IMR-90 (cell line): ENCODE measurements around the gene PRDM1. TPM values are rescaled to one million over a fixed set of nuclear protein-coding genes. Genes with fewer than 3 reads are reported as not detected.
A peak's percentile ranks its signal among the peaks of the same experiment; 100 is the strongest.

Experiments
- ATAC-seq: fragments of 200-7000 bp; cut with Tn5 transposase; 2 replicates; pipeline ENCODE4 v1.9.1; 2020; ENCODE audit warnings: low read depth, mild to moderate bottlenecking, moderate library complexity
- BruUV-seq: library from RNA; stranded (reverse); fragments of 400-500 nt; replicated peaks from 2 replicates; lab custom pipeline; 2021; lab: Mats Ljungman, UMichigan
- CTCF ChIA-PET: fragments of 300-600 bp; formaldehyde crosslinking; extraction: SDS; loops from one replicate; lab custom pipeline; 2021; ENCODE audit warnings: antibody characterized with exemption; lab: Yijun Ruan, JAX
- POLR2A ChIA-PET: fragments of 300-600 bp; sonication (Branson Sonifier 250); formaldehyde crosslinking; loops from one replicate; lab custom pipeline; 2022; ENCODE audit warnings: antibody characterized with exemption; ENCODE audit not compliant: unreplicated experiment; lab: Charles Lee
- DNase-seq: peaks from one replicate; pipeline ENCODE4 v3.0.0; 2013
- H2AFZ ChIP-seq: replicated peaks from 2 replicates; pipeline ENCODE3; 2013; ENCODE audit warnings: low read length, mild to moderate bottlenecking; ENCODE audit not compliant: poor library complexity
- H2AK5ac ChIP-seq: 2 replicates; pipeline ENCODE4 v1.6.1; 2013; ENCODE audit warnings: low read depth, low read length, inconsistent platforms
- H2AK9ac ChIP-seq: replicated peaks from 2 replicates; pipeline ENCODE3; 2013; ENCODE audit warnings: mild to moderate bottlenecking, low read depth, low read length, moderate library complexity; ENCODE audit not compliant: poor library complexity
- H2BK120ac ChIP-seq: 2 replicates; pipeline ENCODE4 v1.6.1; 2013; ENCODE audit warnings: low read depth, low read length, inconsistent platforms
- H2BK15ac ChIP-seq: 3 replicates; pipeline ENCODE4 v1.6.1; 2013; ENCODE audit warnings: low read depth, low read length, inconsistent platforms
- H2BK20ac ChIP-seq: 2 replicates; pipeline ENCODE4 v1.6.1; 2013; ENCODE audit warnings: low read depth, mild to moderate bottlenecking, inconsistent platforms, low read length, moderate library complexity
- H2BK5ac ChIP-seq: 2 replicates; pipeline ENCODE4 v1.6.1; 2013; ENCODE audit warnings: mild to moderate bottlenecking, low read depth, low read length, inconsistent platforms; ENCODE audit not compliant: poor library complexity, severe bottlenecking
- H3K14ac ChIP-seq: replicated peaks from 2 replicates; pipeline ENCODE4 v1.6.1; 2013; ENCODE audit warnings: low read depth, low read length, inconsistent platforms
- H3K18ac ChIP-seq: 2 replicates; pipeline ENCODE4 v1.6.1; 2013; ENCODE audit warnings: low read depth, low read length, control low read depth
- H3K23ac ChIP-seq: 2 replicates; pipeline ENCODE4 v1.6.1; 2013; ENCODE audit warnings: low read depth, low read length, inconsistent platforms
- H3K27ac ChIP-seq: 2 replicates; pipeline ENCODE4 v1.5.1; 2013; ENCODE audit warnings: mild to moderate bottlenecking, control low read depth, low read length; ENCODE audit not compliant: insufficient read depth
- H3K27me3 ChIP-seq: 2 replicates; pipeline ENCODE4 v1.6.1; 2013; ENCODE audit warnings: low read length; ENCODE audit not compliant: control insufficient read depth, insufficient read depth
- H3K36me3 ChIP-seq: 2 replicates; pipeline ENCODE4 v1.6.1; 2013; ENCODE audit warnings: low read length, mixed read lengths; ENCODE audit not compliant: control insufficient read depth, insufficient read depth
- H3K4ac ChIP-seq: 2 replicates; pipeline ENCODE4 v1.6.1; 2013; ENCODE audit warnings: low read depth, low read length, inconsistent platforms
- H3K4me1 ChIP-seq: 2 replicates; pipeline ENCODE4 v1.6.1; 2013; ENCODE audit warnings: low read length, mixed read lengths; ENCODE audit not compliant: control insufficient read depth, insufficient read depth
- H3K4me2 ChIP-seq: 2 replicates; pipeline ENCODE4 v1.6.1; 2013; ENCODE audit warnings: low read depth, mild to moderate bottlenecking, control low read depth, low read length, moderate library complexity
- H3K4me3 ChIP-seq: 2 replicates; pipeline ENCODE4 v1.5.1; 2013; ENCODE audit warnings: low read depth, mild to moderate bottlenecking, control low read depth, low read length, moderate library complexity; ENCODE audit not compliant: insufficient read depth
- H3K56ac ChIP-seq: 2 replicates; pipeline ENCODE4 v1.6.1; 2013; ENCODE audit warnings: low read length, inconsistent platforms; ENCODE audit not compliant: insufficient read depth; ENCODE audit errors: extremely low read depth
- H3K79me1 ChIP-seq, 2 experiments: 2 replicates each; pipeline ENCODE4 v1.6.1; 2013; ENCODE audit warnings: low read length in 2 of 2, inconsistent platforms in 1 of 2, low read depth in 1 of 2
- H3K9ac ChIP-seq: 2 replicates; pipeline ENCODE4 v1.6.1; 2013; ENCODE audit warnings: low read depth, low read length, control low read depth
- H3K9me1 ChIP-seq: 2 replicates; pipeline ENCODE4 v1.6.1; 2013; ENCODE audit warnings: low read length, inconsistent platforms; ENCODE audit not compliant: insufficient read depth
- H3K9me3 ChIP-seq: 2 replicates; pipeline ENCODE4 v1.6.1; 2013; ENCODE audit warnings: low read length; ENCODE audit not compliant: control insufficient read depth, insufficient read depth
- H4K20me1 ChIP-seq: 2 replicates; pipeline ENCODE4 v1.6.1; 2013; ENCODE audit warnings: low read length, inconsistent platforms; ENCODE audit not compliant: insufficient read depth
- H4K5ac ChIP-seq: 2 replicates; pipeline ENCODE4 v1.6.1; 2013; ENCODE audit warnings: mild to moderate bottlenecking, low read depth, low read length, control low read depth
- H4K8ac ChIP-seq, 2 experiments: 2 replicates each; pipeline ENCODE4 v1.6.1; 2013; ENCODE audit warnings: low read depth in 2 of 2, low read length in 2 of 2, control low read depth in 1 of 2, inconsistent platforms in 1 of 2
- H4K91ac ChIP-seq: 2 replicates; pipeline ENCODE4 v1.6.1; 2013; ENCODE audit warnings: low read depth, low read length, inconsistent platforms; ENCODE audit not compliant: insufficient read depth
- CHD1 ChIP-seq: IDR thresholded peaks from 2 replicates; pipeline ENCODE4 v1.6.1; 2012; ENCODE audit warnings: low read depth, low read length, improper control_type of control experiment
- MXI1 ChIP-seq: IDR thresholded peaks from 2 replicates; pipeline ENCODE4 v1.6.1; 2012; ENCODE audit warnings: low read depth, mild to moderate bottlenecking, low read length, moderate library complexity, borderline replicate concordance
- POLR2A ChIP-seq: IDR thresholded peaks from 2 replicates; pipeline ENCODE4 v1.6.1; 2012; ENCODE audit warnings: mild to moderate bottlenecking, low read depth, low read length
- RAD21 ChIP-seq: IDR thresholded peaks from 2 replicates; pipeline ENCODE4 v1.6.1; 2012; ENCODE audit warnings: low read length, improper control_type of control experiment
- SMC3 ChIP-seq: fragments of 150-350 bp; IDR thresholded peaks from 2 replicates; pipeline ENCODE4 v1.6.1; 2016; ENCODE audit warnings: low read depth, mild to moderate bottlenecking, antibody characterized with exemption, low read length, moderate library complexity
- USF2 ChIP-seq: fragments of 150-350 bp; IDR thresholded peaks from 2 replicates; pipeline ENCODE4 v1.6.1; 2017; ENCODE audit warnings: mild to moderate bottlenecking, antibody characterized with exemption, low read length, low read depth
- WGBS, 2 experiments: methylation state at CpG; one replicate each; pipeline versions ENCODE4 v1.1.5 to v1.1.7; 2013; ENCODE audit warnings: missing lambda C conversion rate in 2 of 2; ENCODE audit not compliant: insufficient read length in 1 of 2; ENCODE audit errors: extremely low coverage in 2 of 2; 5-methylcytosine and 5-hydroxymethylcytosine counted together
- dilution Hi-C: fragments of 300-500 bp; cut with HindIII; formaldehyde crosslinking; loops from one replicate; pipeline ENCODE4 v1.14.3; 2018; ENCODE audit warnings: low sequenced_read_pairs; ENCODE audit not compliant: unreplicated experiment
- in situ Hi-C: fragments of 300-500 bp; cut with MboI; formaldehyde crosslinking; loops from 3 replicates; pipeline ENCODE4 v1.14.3; 2019; ENCODE audit warnings: low sequenced_read_pairs, inconsistent platforms, mixed read lengths
- intact Hi-C: fragments of 100-400 bp; cut with micrococcal nuclease; formaldehyde crosslinking; loops from 2 replicates; pipeline ENCODE4 v1.10.0; 2022
- polyA plus RNA-seq, 3 experiments: library from polyadenylated mRNA; depleted of rRNA; stranded (reverse); fragments of >200 nt; gene quantifications; 2 replicates each; pipeline ENCODE4 v1.2.3, GENCODE V29; 2012; ENCODE audit warnings: low replicate concordance in 1 of 3
- total RNA-seq: library from RNA; depleted of rRNA; stranded (reverse); fragments of >200 nt; gene quantifications from 2 replicates; pipeline ENCODE4 v1.2.3, GENCODE V29; 2012
- TF ChIP-seq, protein P1 (sequence below): conservative IDR thresholded peaks from 2 replicates; pipeline ENCODE4 v1.5.1; 2012; ENCODE audit warnings: mild to moderate bottlenecking, low read depth, low read length, improper control_type of control experiment

PRDM1 gene
- total and polyA plus RNA-seq, 2 of the 4 experiments (the other 2 are of a cell fraction): 2.3 to 3.0 TPM

- no peak for DNase-seq
- Histone ChIP-seq H3K4ac (no peak overlapping the region), H2AK9ac (no peak overlapping the region), H3K4me1 (peaks cover 7% of the 10 kb centered on the region), H3K4me2 (no peak overlapping the region), H3K14ac (peak overlapping the region; percentile 21; the same call in 1 of the 2 replicates), H4K8ac (no peak overlapping the region), H3K18ac (no peak overlapping the region), H3K36me3 (no peaks in the 10 kb centered on the region), H3K9me1 (peaks cover 4% of the 10 kb centered on the region; the same call in 1 of the 2 replicates), H2AFZ (peak overlapping the region; percentile 59), H4K5ac (no peak overlapping the region), H4K20me1 (no peaks in the 10 kb centered on the region), H3K56ac (no peak overlapping the region), H3K23ac (no peak overlapping the region), H3K4me3 (no peak overlapping the region), H2BK15ac (no peak overlapping the region), H3K79me1 (no peaks in the 10 kb centered on the region), H3K27ac (no peak overlapping the region), H2AK5ac (0 out of 2 replicates have a peak overlapping the region, but pooled peaks have one; percentile 16), H4K91ac (peak overlapping the region; percentile 7; the same call in 1 of the 2 replicates), H3K27me3 (no peaks in the 10 kb centered on the region), H2BK20ac (0 out of 2 replicates have a peak overlapping the region, but pooled peaks have one; percentile 18), H2BK120ac (no peak overlapping the region), H3K9ac (no peak overlapping the region), H3K9me3 (no peaks in the 10 kb centered on the region), H2BK5ac (no peak overlapping the region)
- intact Hi-C loops: no loop called here
- POLR2A ChIA-PET: no interaction called here
- CTCF ChIA-PET: no interaction called here
- in situ Hi-C loops: no loop called here
- dilution Hi-C loops: no loop called here
- ATAC-seq: no peak
- TF ChIP-seq, protein P1, sequence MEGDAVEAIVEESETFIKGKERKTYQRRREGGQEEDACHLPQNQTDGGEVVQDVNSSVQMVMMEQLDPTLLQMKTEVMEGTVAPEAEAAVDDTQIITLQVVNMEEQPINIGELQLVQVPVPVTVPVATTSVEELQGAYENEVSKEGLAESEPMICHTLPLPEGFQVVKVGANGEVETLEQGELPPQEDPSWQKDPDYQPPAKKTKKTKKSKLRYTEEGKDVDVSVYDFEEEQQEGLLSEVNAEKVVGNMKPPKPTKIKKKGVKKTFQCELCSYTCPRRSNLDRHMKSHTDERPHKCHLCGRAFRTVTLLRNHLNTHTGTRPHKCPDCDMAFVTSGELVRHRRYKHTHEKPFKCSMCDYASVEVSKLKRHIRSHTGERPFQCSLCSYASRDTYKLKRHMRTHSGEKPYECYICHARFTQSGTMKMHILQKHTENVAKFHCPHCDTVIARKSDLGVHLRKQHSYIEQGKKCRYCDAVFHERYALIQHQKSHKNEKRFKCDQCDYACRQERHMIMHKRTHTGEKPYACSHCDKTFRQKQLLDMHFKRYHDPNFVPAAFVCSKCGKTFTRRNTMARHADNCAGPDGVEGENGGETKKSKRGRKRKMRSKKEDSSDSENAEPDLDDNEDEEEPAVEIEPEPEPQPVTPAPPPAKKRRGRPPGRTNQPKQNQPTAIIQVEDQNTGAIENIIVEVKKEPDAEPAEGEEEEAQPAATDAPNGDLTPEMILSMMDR: no peak
- TF ChIP-seq MXI1 (no peak), RAD21 (no peak), SMC3 (no peak), CHD1 (no peak), POLR2A (no peak), USF2 (no peak)
- no TSS peak for BruUV-seq
- 90% methylated on average over 7 of the region's 10 CpGs; no CpG with 5 or more reads in 1 of the 2 experiments for WGBS, 2 experiments
Measured at GRCh38 chr6:106132153-106132698, 46.1 kb downstream of the PRDM1 start.
